KOPT-K1 (cell line): ENCODE data around the gene GMEB2.
"Not testable (repeated sequence)": the region's sequence is repeated elsewhere in the genome, so short reads cannot be mapped to it uniquely, and the experiment has no call there.

Experiments
- H3K27ac ChIP-seq: fragments of 200-600 bp; sonication (generic); 2 replicates; pipeline ENCODE4 v1.5.1; 2016; ENCODE audit warnings: antibody characterized with exemption, mild to moderate bottlenecking, low read depth, low read length; ENCODE audit not compliant: poor library complexity, severe bottlenecking
- H3K36me3 ChIP-seq: fragments of 200-600 bp; sonication (generic); 2 replicates; pipeline ENCODE4 v1.5.1; 2017; ENCODE audit warnings: antibody characterized with exemption, mild to moderate bottlenecking, low read length, moderate library complexity; ENCODE audit not compliant: insufficient read depth
- H3K9me3 ChIP-seq: fragments of 200-600 bp; sonication (generic); 2 replicates; pipeline ENCODE4 v1.5.1; 2017; ENCODE audit warnings: antibody characterized with exemption, low read length, mild to moderate bottlenecking; ENCODE audit not compliant: insufficient read depth, poor library complexity, severe bottlenecking

Gene GMEB2

DNA sequence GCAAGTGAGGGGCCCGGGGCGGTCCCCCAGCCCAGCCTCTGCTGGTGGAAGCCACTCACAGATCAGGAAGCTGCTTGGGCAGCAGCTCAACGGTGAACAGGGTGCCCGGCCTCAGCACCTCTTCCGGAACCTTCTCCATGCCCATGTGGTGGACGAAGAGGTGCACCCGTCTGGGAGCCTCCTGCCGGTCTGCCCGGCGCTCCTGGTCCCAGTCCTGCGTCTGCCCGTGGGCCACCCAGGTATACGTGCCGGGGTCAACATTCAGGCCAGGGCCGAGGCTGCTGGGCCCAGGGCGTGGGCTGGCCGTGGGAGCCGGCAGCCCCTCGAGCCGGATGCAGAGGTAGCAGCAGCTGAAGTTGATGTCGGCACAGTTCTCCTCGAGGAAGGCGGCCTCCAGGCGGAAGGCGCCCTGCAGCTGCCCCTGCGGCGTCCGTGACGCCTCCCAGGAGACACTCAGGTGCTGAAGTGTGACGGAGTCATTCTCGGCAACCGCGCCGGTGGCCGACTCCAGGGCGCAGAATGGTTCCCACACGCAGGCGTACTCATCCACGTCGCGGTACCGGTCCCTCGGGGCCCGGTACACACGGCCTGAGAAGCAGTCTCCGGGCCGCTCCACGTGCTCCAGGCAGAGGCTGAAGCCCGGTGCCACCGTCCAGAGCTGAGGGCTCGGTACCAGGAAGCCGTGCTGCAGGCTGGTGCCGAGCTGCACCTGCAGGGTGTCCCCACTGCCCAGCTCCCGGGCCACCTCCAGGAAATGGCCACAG, 64.3 kb downstream of the GMEB2 start:
- H3K9me3 ChIP-seq: no peaks in the 10 kb centered on the region
- no peaks in the 10 kb centered on the region for H3K36me3 ChIP-seq
- no peak overlapping the region for H3K27ac ChIP-seq

DNA sequence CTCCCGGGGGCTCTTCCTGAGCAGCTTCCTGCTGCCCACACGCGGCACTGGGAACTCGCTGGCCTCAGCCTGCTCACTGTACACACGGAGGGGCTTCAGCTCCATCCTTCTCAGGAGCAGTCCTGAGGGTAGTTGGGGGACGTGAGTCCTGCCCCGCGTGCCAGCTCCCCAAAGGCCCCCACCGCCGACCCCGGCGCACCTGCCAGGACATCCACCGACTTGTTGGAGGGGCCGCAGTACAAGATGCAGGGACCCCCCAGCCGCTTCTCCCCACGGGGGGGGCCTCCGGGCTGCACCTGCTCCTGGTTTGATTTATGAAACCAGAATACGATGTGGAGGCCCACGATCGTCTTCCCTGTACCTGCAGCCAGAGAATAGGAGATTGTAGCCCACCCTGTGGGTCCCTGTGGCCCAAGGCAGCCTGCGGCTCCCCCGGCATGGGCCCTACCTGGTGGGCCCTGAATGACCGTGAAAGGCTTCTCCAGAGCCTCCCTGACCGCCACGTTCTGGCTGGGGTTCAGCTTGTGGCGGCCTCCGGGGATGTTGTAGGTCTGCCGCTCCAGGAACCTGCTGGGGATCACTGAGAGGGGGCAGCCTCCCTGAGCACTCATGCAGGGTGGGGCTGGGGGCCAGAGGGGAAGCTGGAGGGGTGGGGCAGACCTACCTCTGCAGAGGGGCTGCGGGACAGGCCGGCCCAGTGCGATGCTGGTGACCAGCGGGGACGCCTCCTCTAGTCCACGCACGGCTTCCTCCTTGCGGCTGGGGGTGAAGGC, 65.1 kb downstream of the GMEB2 start:
- no peaks in the 10 kb centered on the region for H3K9me3 ChIP-seq
- H3K27ac ChIP-seq: no peak overlapping the region
- H3K36me3 ChIP-seq: no peaks in the 10 kb centered on the region

DNA sequence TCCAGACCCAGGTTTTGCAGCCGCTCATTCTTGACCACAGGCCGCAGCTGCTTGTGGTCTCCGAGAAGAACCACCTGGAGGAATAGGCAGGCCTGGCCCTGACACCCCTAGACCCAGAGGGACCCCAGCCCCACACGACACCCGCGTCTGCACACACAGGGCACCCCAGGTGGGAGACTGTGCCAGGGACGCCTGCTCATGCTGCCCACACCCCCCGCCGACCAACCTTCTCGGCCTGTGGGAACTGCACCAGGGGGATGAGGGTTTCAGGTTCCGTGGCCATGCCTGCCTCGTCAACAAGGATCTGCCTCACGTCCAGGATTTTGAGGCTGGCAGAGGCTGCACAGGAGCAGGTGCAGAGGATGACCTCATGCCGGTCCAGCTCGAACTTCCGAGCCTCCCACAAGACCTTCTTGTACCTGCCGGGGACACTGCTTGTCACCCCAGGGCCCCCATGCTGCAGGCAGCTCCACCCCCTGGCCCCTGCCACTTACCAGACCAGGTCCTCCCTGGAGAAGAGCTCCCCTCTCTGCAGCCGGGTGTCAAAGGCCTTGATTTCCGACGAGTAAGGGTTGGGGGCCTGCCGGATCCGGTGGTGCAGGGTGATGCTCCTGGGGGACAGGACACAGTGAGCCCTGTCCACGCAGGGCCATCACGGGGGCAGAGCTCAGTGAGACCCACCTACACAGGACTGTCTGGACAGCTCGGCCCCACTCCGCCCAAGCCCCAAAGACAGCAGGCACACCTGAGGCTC, 65.9 kb downstream of the GMEB2 start:
- Histone ChIP-seq H3K27ac (no peak overlapping the region), H3K9me3 (no peaks in the 10 kb centered on the region), H3K36me3 (no peaks in the 10 kb centered on the region)

DNA sequence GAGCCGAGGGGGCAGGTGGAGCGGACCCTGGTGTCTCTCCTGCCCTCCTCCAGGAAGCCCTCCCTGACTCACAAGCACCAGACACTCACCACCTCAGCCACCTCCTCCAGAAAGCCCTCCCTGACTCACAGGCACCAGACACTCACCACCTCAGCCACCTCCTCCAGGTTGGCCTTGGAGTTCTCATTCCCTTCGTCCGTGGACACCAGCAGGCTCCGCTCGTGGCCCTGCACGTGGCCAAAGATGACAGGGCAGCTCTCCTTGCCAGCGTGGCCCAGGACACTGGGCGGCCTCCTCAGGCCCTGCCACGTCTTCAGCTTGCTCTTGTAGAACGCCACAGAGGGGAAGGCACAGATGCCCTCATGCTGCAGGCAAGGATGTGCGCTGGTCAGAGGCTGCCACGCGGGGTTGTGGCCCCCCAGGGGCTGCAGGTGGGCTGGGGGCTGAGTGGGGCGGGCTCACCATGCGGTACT, 66.5 kb downstream of the GMEB2 start:
- no peak overlapping the region for H3K27ac ChIP-seq
- H3K36me3 ChIP-seq: no peaks in the 10 kb centered on the region
- no peaks in the 10 kb centered on the region for H3K9me3 ChIP-seq

DNA sequence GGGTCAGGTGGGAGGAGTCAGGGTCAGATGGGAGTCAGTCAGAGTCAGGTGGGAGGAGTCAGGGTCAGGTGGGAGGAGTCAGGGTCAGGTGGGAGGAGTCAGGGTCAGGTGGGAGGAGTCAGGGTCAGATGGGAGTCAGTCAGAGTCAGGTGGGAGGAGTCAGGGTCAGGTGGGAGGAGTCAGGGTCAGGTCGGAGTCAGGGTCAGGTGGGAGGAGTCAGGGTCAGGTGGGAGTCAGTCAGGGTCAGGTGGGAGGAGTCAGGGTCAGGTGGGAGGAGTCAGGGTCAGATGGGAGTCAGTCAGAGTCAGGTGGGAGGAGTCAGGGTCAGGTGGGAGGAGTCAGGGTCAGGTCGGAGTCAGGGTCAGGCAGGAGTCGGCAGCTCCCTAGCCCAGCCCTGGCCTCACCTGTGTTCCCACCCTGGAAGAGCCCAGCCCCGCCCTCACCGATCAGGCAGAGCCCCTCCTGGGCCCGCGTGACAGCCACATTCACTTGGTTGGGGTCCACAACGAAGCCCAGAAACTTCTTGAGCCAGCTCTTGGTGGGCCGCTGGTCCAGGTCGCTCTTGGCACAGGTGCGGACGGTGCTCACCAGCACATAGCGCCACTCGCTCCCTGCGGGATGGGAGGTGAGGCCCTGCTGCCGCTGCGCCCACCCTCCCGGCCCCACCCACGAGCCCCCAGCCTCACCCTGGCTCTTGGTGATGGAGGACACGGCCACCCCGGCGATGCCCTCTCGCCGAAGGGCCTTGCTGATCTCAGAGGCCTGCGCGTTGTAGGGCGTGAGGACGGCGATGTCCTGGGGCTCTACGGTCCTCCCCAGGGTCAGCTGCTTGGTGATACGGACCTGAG, 67.2 kb downstream of the GMEB2 start:
- H3K9me3 ChIP-seq, H3K36me3 ChIP-seq, H3K27ac ChIP-seq: not testable (repeated sequence)

DNA sequence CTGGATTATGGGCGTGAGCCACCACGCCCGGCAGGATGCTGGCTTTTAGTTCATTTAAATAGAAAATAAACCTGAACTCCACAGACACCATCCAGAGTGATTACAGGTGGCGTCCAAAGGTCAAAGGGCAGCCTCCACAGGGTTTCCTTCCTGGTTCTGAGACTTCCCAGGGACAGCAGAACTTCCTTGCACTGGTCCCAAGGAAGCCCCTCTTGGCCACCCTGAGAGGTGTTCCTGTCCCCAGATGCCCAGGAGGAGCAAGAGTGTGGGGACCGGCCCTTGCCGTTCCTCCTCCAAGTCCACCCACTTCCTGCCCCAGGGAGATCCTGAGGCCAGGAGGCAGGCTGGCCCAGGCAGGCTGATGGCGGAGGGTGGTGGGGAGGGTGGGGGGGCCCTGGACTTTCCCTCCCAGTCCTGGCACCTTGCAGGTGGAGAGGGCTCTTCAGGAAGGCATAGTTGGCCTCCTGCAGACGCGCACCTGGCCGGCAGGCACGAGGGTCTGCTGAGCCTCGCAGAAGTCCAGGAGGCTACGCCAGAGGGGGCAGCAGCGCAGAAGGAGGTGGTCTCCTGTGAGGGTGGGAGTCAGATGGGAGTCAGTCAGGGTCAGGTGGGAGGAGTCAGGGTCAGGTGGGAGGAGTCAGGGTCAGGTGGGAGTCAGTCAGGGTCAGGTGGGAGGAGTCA, 68.0 kb downstream of the GMEB2 start:
- no peaks in the 10 kb centered on the region for H3K9me3 ChIP-seq
- H3K27ac ChIP-seq: no peak overlapping the region
- H3K36me3 ChIP-seq: no peaks in the 10 kb centered on the region

DNA sequence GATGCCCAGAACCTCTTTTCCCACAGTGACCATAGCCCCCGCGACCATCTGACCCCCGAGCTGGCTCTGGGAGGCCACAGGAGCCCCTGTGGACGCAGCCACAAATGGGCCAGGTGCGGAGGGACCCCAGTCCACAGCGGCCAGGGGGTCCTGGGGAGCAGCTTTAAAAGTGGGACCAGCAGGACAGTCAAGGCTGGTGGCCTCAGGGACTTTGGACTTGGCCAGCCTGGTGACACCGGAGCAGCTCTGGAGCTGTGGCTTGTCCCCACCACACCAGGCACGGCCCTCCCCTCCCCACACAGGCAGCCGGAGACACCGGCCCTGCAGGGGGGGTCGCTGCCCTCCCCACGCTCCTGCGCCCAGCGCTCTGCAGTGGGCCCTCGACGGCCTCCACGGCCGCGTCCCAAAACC, 69.4 kb downstream of the GMEB2 start:
- Histone ChIP-seq H3K36me3 (no peaks in the 10 kb centered on the region), H3K9me3 (no peaks in the 10 kb centered on the region), H3K27ac (no peak overlapping the region)

DNA sequence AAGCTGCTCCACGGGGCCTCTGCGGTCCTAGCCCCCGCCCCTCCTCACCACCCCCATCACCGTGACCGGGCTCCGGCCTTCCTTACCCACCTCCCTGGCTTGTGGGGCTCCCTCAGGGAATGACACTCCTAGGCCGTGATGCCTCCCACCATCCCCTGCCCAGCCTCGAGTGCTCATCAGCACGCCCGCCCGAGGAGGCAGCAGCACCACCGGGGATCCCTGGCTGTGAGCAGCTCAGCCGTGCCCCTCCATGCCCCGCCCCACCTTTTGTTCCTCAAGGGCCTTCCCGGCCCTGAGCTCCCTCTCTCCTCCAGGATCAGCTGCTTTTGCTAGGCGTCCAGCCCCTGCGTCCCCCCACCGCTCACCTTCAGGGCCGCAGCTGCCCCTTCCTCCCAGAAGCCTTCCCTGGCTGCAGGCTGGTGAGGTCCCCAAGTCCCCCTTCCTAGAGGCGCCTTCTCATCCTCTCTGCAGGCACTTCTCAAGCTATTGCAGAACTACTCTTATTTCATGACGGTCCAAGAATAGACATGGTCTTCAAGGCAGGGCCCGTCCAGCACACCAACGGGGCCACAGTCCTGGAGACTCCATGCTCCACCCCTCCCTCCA, 69.9 kb downstream of the GMEB2 start:
- Histone ChIP-seq H3K36me3 (no peaks in the 10 kb centered on the region), H3K27ac (no peak overlapping the region)

DNA sequence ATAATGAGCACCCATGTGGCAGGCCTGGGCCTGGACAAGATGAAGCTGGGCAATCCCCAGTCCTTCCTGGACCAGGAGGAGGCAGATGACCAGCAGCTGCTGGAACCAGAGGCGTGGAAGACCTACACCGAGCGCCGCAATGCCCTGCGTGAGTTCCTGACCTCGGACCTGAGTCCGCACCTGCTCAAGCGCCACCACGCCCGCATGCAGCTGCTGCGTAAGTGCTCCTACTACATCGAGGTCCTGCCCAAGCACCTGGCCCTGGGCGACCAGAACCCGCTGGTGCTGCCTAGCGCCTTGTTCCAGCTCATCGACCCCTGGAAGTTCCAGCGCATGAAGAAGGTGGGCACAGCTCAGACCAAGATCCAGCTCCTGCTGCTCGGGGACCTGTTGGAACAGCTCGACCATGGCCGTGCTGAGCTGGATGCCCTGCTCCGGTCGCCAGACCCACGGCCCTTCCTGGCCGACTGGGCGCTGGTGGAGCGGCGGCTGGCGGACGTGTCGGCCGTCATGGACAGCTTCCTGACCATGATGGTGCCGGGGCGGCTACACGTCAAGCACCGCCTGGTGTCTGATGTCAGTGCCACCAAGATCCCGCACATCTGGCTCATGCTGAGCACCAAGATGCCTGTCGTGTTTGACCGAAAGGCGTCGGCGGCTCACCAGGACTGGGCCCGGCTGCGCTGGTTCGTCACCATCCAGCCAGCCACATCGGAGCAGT, 71.1 kb downstream of the GMEB2 start:
- Histone ChIP-seq H3K27ac (no peak overlapping the region), H3K9me3 (no peaks in the 10 kb centered on the region), H3K36me3 (no peaks in the 10 kb centered on the region)

More for the DNA sequence above, 69.9 kb downstream of the GMEB2 start:
- no peaks in the 10 kb centered on the region for H3K9me3 ChIP-seq

DNA sequence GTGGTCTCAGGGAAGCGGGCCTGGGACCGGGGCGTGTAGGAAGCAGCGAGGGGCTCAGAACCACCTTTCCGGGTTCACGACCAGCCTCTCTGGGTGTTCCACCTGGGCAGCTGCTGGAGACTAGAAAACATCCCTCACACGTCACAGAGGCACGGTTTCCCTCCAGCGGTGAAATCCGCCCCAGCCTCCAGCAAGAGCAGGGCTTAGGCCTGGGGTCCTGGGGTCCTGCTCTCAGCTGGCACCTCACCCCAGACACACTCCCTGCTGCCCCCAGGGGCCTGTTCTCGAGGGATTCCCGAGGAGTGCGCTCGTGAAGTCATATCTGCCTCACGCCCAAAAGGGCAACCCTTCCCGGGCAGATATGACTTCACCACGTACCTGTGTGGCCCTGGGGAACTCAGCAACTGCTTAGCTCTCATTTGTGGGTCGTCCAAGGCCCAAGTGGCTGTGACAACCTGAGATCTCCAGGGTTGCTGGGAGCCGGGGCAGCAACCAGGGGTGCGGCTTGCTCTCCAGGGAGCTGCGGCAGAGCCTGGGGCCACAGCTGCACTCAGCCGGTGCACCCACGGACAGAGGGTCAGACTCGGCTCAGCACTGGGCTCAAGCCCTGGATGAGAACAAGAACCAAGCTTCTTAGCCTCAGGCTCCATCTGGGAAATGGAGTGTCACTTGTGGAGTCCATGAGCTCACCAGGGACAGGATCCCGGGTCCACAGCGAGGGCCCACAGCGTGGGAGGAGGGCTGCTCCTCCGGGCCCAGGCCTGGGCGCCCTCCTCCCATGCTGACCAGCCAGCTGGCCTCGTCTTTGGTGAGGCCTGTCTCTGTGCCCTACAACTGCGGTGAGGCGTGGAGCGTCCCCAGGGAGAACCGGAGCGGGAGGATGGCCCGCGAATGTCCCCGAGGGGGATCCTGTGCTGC, 72.3 kb downstream of the GMEB2 start:
- no peaks in the 10 kb centered on the region for H3K9me3 ChIP-seq
- H3K27ac ChIP-seq: no peak overlapping the region
- H3K36me3 ChIP-seq: no peaks in the 10 kb centered on the region

DNA sequence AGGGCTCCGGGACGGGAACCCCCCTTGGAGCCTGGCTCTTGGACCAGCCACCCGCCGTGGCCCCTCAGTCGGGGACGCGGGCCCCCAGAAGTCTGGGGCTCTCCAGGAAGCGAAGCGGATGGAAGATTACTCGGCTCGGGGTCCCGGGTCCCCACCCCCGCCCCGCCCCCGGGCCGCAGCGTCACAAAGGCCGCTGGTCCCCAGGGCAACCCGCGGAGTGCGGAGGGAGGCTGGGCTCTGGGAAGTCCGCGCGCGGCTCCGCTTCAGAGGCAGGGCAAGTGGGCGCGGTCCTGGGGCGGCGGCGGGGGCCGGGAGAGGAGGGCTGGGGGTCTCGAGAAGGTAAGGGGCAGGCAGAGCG, 73.0 kb downstream of the GMEB2 start, which contains the start of gene FNDC11:
FNDC11 (plus strand) TSS at position 227 of the 358 bp plus-strand sequence. CDS start 1,505 bp downstream, outside the sequence.
- H3K27ac ChIP-seq: peak within 1 kb of the TSS; percentile 37
- no peaks in the 10 kb centered on the region for H3K36me3 ChIP-seq
- H3K9me3 ChIP-seq: no peaks in the 10 kb centered on the region

DNA sequence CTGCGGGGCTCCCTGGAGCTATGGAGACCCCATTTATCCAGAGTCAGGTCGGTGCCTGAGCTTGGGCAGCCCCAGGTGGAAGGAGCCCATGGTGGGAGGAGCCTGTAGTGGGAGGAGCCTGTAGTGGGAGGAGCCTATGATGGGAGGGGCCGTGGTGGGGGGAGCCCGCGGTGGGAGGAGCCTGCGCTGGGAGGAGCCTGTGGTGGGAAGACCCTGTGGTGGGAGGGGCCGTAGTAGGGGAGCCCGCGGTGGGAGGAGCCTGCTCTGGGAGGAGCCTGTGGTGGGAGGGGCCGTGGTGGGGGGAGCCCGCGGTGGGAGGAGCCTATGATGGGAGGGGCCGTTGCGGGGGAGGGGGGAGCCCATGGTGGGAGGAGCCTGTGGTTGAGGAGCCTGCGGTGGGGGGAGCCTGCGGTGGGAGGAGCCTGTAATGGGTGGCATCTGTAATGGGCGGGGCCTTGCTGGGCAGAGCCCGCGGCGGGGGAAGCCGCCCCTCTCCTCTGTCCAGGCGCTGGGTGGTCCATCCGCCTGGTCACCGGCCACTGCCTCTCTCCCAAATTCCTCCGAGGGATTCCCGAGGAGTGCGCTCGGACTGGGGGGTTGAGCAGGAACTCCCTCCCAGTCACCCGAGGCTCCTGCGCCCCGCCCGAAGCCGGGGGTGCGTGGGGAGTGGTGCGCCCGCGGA, 73.5 kb downstream of the GMEB2 start:
- H3K27ac ChIP-seq: peak overlapping the region; percentile 37
- no peaks in the 10 kb centered on the region for H3K9me3 ChIP-seq
- no peaks in the 10 kb centered on the region for H3K36me3 ChIP-seq
